Neural progenitor cell (in vitro differentiated cells): ENCODE measurements around the gene TDO2.

ENCODE experiments used
- CTCF ChIP-seq: fragments of 200-600 bp; sonication (generic); IDR thresholded peaks from 2 replicates; pipeline ENCODE4 v1.5.1; 2017; ENCODE audit warnings: antibody characterized with exemption, mild to moderate bottlenecking
- EZH2 ChIP-seq: fragments of 200-600 bp; sonication (generic); IDR thresholded peaks from 2 replicates; pipeline ENCODE4 v1.6.1; 2017; ENCODE audit warnings: antibody characterized with exemption, mild to moderate bottlenecking, moderate library complexity

GRCh38 chr4:155887847-155888570 lies 15.5 kb upstream of the TDO2 start:
- TF ChIP-seq CTCF: no peak
- TF ChIP-seq EZH2: no peak
